IMR-90 (cell line): ENCODE results near the gene GABRB2. TPM values are rescaled to one million over a fixed set of nuclear protein-coding genes. Genes with fewer than 3 reads are reported as not detected.

Source experiments
- ATAC-seq: fragments of 200-7000 bp; cut with Tn5 transposase; 2 replicates; pipeline ENCODE4 v1.9.1; 2020; ENCODE audit warnings: low read depth, mild to moderate bottlenecking, moderate library complexity
- BruUV-seq: library from RNA; stranded (reverse); fragments of 400-500 nt; replicated peaks from 2 replicates; lab custom pipeline; 2021; lab: Mats Ljungman, UMichigan
- CTCF ChIA-PET: fragments of 300-600 bp; formaldehyde crosslinking; extraction: SDS; loops from one replicate; lab custom pipeline; 2021; ENCODE audit warnings: antibody characterized with exemption; lab: Yijun Ruan, JAX
- POLR2A ChIA-PET: fragments of 300-600 bp; sonication (Branson Sonifier 250); formaldehyde crosslinking; loops from one replicate; lab custom pipeline; 2022; ENCODE audit warnings: antibody characterized with exemption; ENCODE audit not compliant: unreplicated experiment; lab: Charles Lee
- DNase-seq: peaks from one replicate; pipeline ENCODE4 v3.0.0; 2013
- H2AFZ ChIP-seq: replicated peaks from 2 replicates; pipeline ENCODE3; 2013; ENCODE audit warnings: low read length, mild to moderate bottlenecking; ENCODE audit not compliant: poor library complexity
- H2AK5ac ChIP-seq: 2 replicates; pipeline ENCODE4 v1.6.1; 2013; ENCODE audit warnings: low read depth, low read length, inconsistent platforms
- H2AK9ac ChIP-seq: replicated peaks from 2 replicates; pipeline ENCODE3; 2013; ENCODE audit warnings: mild to moderate bottlenecking, low read depth, low read length, moderate library complexity; ENCODE audit not compliant: poor library complexity
- H2BK120ac ChIP-seq: 2 replicates; pipeline ENCODE4 v1.6.1; 2013; ENCODE audit warnings: low read depth, low read length, inconsistent platforms
- H2BK15ac ChIP-seq: 3 replicates; pipeline ENCODE4 v1.6.1; 2013; ENCODE audit warnings: low read depth, low read length, inconsistent platforms
- H2BK20ac ChIP-seq: 2 replicates; pipeline ENCODE4 v1.6.1; 2013; ENCODE audit warnings: low read depth, mild to moderate bottlenecking, inconsistent platforms, low read length, moderate library complexity
- H2BK5ac ChIP-seq: 2 replicates; pipeline ENCODE4 v1.6.1; 2013; ENCODE audit warnings: mild to moderate bottlenecking, low read depth, low read length, inconsistent platforms; ENCODE audit not compliant: poor library complexity, severe bottlenecking
- H3K14ac ChIP-seq: replicated peaks from 2 replicates; pipeline ENCODE4 v1.6.1; 2013; ENCODE audit warnings: low read depth, low read length, inconsistent platforms
- H3K18ac ChIP-seq: 2 replicates; pipeline ENCODE4 v1.6.1; 2013; ENCODE audit warnings: low read depth, low read length, control low read depth
- H3K23ac ChIP-seq: 2 replicates; pipeline ENCODE4 v1.6.1; 2013; ENCODE audit warnings: low read depth, low read length, inconsistent platforms
- H3K27ac ChIP-seq: 2 replicates; pipeline ENCODE4 v1.5.1; 2013; ENCODE audit warnings: mild to moderate bottlenecking, control low read depth, low read length; ENCODE audit not compliant: insufficient read depth
- H3K27me3 ChIP-seq: 2 replicates; pipeline ENCODE4 v1.6.1; 2013; ENCODE audit warnings: low read length; ENCODE audit not compliant: control insufficient read depth, insufficient read depth
- H3K36me3 ChIP-seq: 2 replicates; pipeline ENCODE4 v1.6.1; 2013; ENCODE audit warnings: low read length, mixed read lengths; ENCODE audit not compliant: control insufficient read depth, insufficient read depth
- H3K4ac ChIP-seq: 2 replicates; pipeline ENCODE4 v1.6.1; 2013; ENCODE audit warnings: low read depth, low read length, inconsistent platforms
- H3K4me1 ChIP-seq: 2 replicates; pipeline ENCODE4 v1.6.1; 2013; ENCODE audit warnings: low read length, mixed read lengths; ENCODE audit not compliant: control insufficient read depth, insufficient read depth
- H3K4me2 ChIP-seq: 2 replicates; pipeline ENCODE4 v1.6.1; 2013; ENCODE audit warnings: low read depth, mild to moderate bottlenecking, control low read depth, low read length, moderate library complexity
- H3K4me3 ChIP-seq: 2 replicates; pipeline ENCODE4 v1.5.1; 2013; ENCODE audit warnings: low read depth, mild to moderate bottlenecking, control low read depth, low read length, moderate library complexity; ENCODE audit not compliant: insufficient read depth
- H3K56ac ChIP-seq: 2 replicates; pipeline ENCODE4 v1.6.1; 2013; ENCODE audit warnings: low read length, inconsistent platforms; ENCODE audit not compliant: insufficient read depth; ENCODE audit errors: extremely low read depth
- H3K79me1 ChIP-seq, 2 experiments: 2 replicates each; pipeline ENCODE4 v1.6.1; 2013; ENCODE audit warnings: low read length in 2 of 2, inconsistent platforms in 1 of 2, low read depth in 1 of 2
- H3K9ac ChIP-seq: 2 replicates; pipeline ENCODE4 v1.6.1; 2013; ENCODE audit warnings: low read depth, low read length, control low read depth
- H3K9me1 ChIP-seq: 2 replicates; pipeline ENCODE4 v1.6.1; 2013; ENCODE audit warnings: low read length, inconsistent platforms; ENCODE audit not compliant: insufficient read depth
- H3K9me3 ChIP-seq: 2 replicates; pipeline ENCODE4 v1.6.1; 2013; ENCODE audit warnings: low read length; ENCODE audit not compliant: control insufficient read depth, insufficient read depth
- H4K20me1 ChIP-seq: 2 replicates; pipeline ENCODE4 v1.6.1; 2013; ENCODE audit warnings: low read length, inconsistent platforms; ENCODE audit not compliant: insufficient read depth
- H4K5ac ChIP-seq: 2 replicates; pipeline ENCODE4 v1.6.1; 2013; ENCODE audit warnings: mild to moderate bottlenecking, low read depth, low read length, control low read depth
- H4K8ac ChIP-seq, 2 experiments: 2 replicates each; pipeline ENCODE4 v1.6.1; 2013; ENCODE audit warnings: low read depth in 2 of 2, low read length in 2 of 2, control low read depth in 1 of 2, inconsistent platforms in 1 of 2
- H4K91ac ChIP-seq: 2 replicates; pipeline ENCODE4 v1.6.1; 2013; ENCODE audit warnings: low read depth, low read length, inconsistent platforms; ENCODE audit not compliant: insufficient read depth
- BHLHE40 ChIP-seq: fragments of 150-350 bp; IDR thresholded peaks from 2 replicates; pipeline ENCODE4 v1.6.1; 2016; ENCODE audit warnings: mild to moderate bottlenecking, low read depth, low read length
- CEBPB ChIP-seq: IDR thresholded peaks from 2 replicates; pipeline ENCODE4 v1.6.1; 2012; ENCODE audit warnings: low read depth, low read length, improper control_type of control experiment
- CHD1 ChIP-seq: IDR thresholded peaks from 2 replicates; pipeline ENCODE4 v1.6.1; 2012; ENCODE audit warnings: low read depth, low read length, improper control_type of control experiment
- FOS ChIP-seq: fragments of 150-350 bp; IDR thresholded peaks from 2 replicates; pipeline ENCODE4 v1.6.1; 2016; ENCODE audit warnings: low read depth, low read length
- MAFK ChIP-seq: IDR thresholded peaks from 2 replicates; pipeline ENCODE4 v1.6.1; 2012; ENCODE audit warnings: low read depth, low read length, improper control_type of control experiment
- MAZ ChIP-seq: IDR thresholded peaks from 2 replicates; pipeline ENCODE4 v1.6.1; 2012; ENCODE audit warnings: low read depth, mild to moderate bottlenecking, low read length, improper control_type of control experiment, moderate library complexity, borderline replicate concordance
- MXI1 ChIP-seq: IDR thresholded peaks from 2 replicates; pipeline ENCODE4 v1.6.1; 2012; ENCODE audit warnings: low read depth, mild to moderate bottlenecking, low read length, moderate library complexity, borderline replicate concordance
- NFE2L2 ChIP-seq: fragments of 150-350 bp; IDR thresholded peaks from 2 replicates; pipeline ENCODE4 v1.6.1; 2016; ENCODE audit warnings: low read depth, mild to moderate bottlenecking, low read length
- POLR2A ChIP-seq: IDR thresholded peaks from 2 replicates; pipeline ENCODE4 v1.6.1; 2012; ENCODE audit warnings: mild to moderate bottlenecking, low read depth, low read length
- RAD21 ChIP-seq: IDR thresholded peaks from 2 replicates; pipeline ENCODE4 v1.6.1; 2012; ENCODE audit warnings: low read length, improper control_type of control experiment
- RFX5 ChIP-seq: IDR thresholded peaks from 2 replicates; pipeline ENCODE4 v1.8.0; 2012; ENCODE audit warnings: low read depth, mild to moderate bottlenecking, low read length, moderate library complexity
- WGBS, 2 experiments: methylation state at CpG; one replicate each; pipeline versions ENCODE4 v1.1.5 to v1.1.7; 2013; ENCODE audit warnings: missing lambda C conversion rate in 2 of 2; ENCODE audit not compliant: insufficient read length in 1 of 2; ENCODE audit errors: extremely low coverage in 2 of 2; 5-methylcytosine and 5-hydroxymethylcytosine counted together
- dilution Hi-C: fragments of 300-500 bp; cut with HindIII; formaldehyde crosslinking; loops from one replicate; pipeline ENCODE4 v1.14.3; 2018; ENCODE audit warnings: low sequenced_read_pairs; ENCODE audit not compliant: unreplicated experiment
- in situ Hi-C: fragments of 300-500 bp; cut with MboI; formaldehyde crosslinking; loops from 3 replicates; pipeline ENCODE4 v1.14.3; 2019; ENCODE audit warnings: low sequenced_read_pairs, inconsistent platforms, mixed read lengths
- intact Hi-C: fragments of 100-400 bp; cut with micrococcal nuclease; formaldehyde crosslinking; loops from 2 replicates; pipeline ENCODE4 v1.10.0; 2022
- polyA plus RNA-seq, 3 experiments: library from polyadenylated mRNA; depleted of rRNA; stranded (reverse); fragments of >200 nt; gene quantifications; 2 replicates each; pipeline ENCODE4 v1.2.3, GENCODE V29; 2012; ENCODE audit warnings: low replicate concordance in 1 of 3
- total RNA-seq: library from RNA; depleted of rRNA; stranded (reverse); fragments of >200 nt; gene quantifications from 2 replicates; pipeline ENCODE4 v1.2.3, GENCODE V29; 2012
- TF ChIP-seq, protein P1 (sequence below): fragments of 150-350 bp; IDR thresholded peaks from 2 replicates; pipeline ENCODE4 v1.6.1; 2016; ENCODE audit warnings: low read depth, mild to moderate bottlenecking, low read length, moderate library complexity, borderline replicate concordance
- TF ChIP-seq, protein P2 (sequence below): fragments of 150-350 bp; IDR thresholded peaks from 2 replicates; pipeline ENCODE4 v1.6.1; 2017; ENCODE audit warnings: mild to moderate bottlenecking, antibody characterized with exemption, low read length, low read depth
- TF ChIP-seq, protein P3 (sequence below): conservative IDR thresholded peaks from 2 replicates; pipeline ENCODE4 v1.5.1; 2012; ENCODE audit warnings: mild to moderate bottlenecking, low read depth, low read length, improper control_type of control experiment

Gene GABRB2
- total and polyA plus RNA-seq, 2 of the 4 experiments (the other 2 are of a cell fraction): not detected

DNA sequence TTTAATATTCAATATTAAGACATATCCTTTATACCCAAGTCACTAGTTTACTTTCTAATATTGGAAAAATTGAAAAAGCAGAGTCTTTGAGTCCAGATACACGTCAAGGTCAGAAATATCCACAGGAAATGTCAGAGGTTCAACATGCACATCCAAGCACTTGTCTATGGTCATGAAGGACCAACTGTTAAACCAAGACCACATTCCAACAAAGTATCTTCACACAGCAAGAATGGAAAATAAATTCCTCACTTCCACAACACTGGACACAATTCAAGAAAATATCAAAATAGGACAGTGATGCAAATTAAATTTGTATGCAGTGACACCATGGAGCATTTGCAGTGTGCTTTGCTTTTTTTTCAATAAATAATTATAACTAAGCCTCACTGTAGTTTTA is 142.5 kb downstream of the GABRB2 start:
- Histone ChIP-seq H3K36me3 (no peaks in the 10 kb centered on the region), H2AK5ac (no peak overlapping the region), H4K8ac (no peak overlapping the region), H4K5ac (no peak overlapping the region), H3K79me1 (no peaks in the 10 kb centered on the region), H2AFZ (no peak overlapping the region), H3K4me2 (no peak overlapping the region), H3K9me3 (peaks cover 3% of the 10 kb centered on the region), H2BK20ac (no peak overlapping the region), H2BK120ac (no peak overlapping the region), H4K91ac (no peak overlapping the region), H4K20me1 (no peaks in the 10 kb centered on the region), H3K4me3 (no peak overlapping the region), H3K14ac (no peak overlapping the region), H3K4ac (no peak overlapping the region), H2AK9ac (no peak overlapping the region), H3K9me1 (no peaks in the 10 kb centered on the region), H3K4me1 (no peaks in the 10 kb centered on the region), H3K27ac (no peak overlapping the region), H3K23ac (no peak overlapping the region), H2BK15ac (no peak overlapping the region), H3K9ac (no peak overlapping the region), H3K27me3 (no peaks in the 10 kb centered on the region), H3K18ac (no peak overlapping the region), H2BK5ac (no peak overlapping the region), H3K56ac (no peak overlapping the region)
- ATAC-seq (no peak), DNase-seq (no peak)
- in situ Hi-C loops (no loop called here), dilution Hi-C loops (no loop called here), intact Hi-C loops (no loop called here)
- no TSS peak for BruUV-seq
- ChIA-PET POLR2A (no interaction called here), CTCF (no interaction called here)
- TF ChIP-seq RAD21 (no peak), MXI1 (no peak), NFE2L2 (no peak), BHLHE40 (no peak), CEBPB (no peak), POLR2A (no peak), CHD1 (no peak), RFX5 (no peak), FOS (no peak), MAFK (no peak), MAZ (no peak)
- TF ChIP-seq, protein P1, sequence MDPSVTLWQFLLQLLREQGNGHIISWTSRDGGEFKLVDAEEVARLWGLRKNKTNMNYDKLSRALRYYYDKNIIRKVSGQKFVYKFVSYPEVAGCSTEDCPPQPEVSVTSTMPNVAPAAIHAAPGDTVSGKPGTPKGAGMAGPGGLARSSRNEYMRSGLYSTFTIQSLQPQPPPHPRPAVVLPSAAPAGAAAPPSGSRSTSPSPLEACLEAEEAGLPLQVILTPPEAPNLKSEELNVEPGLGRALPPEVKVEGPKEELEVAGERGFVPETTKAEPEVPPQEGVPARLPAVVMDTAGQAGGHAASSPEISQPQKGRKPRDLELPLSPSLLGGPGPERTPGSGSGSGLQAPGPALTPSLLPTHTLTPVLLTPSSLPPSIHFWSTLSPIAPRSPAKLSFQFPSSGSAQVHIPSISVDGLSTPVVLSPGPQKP: no peak
- TF ChIP-seq, protein P2, sequence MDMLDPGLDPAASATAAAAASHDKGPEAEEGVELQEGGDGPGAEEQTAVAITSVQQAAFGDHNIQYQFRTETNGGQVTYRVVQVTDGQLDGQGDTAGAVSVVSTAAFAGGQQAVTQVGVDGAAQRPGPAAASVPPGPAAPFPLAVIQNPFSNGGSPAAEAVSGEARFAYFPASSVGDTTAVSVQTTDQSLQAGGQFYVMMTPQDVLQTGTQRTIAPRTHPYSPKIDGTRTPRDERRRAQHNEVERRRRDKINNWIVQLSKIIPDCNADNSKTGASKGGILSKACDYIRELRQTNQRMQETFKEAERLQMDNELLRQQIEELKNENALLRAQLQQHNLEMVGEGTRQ: no peak
- TF ChIP-seq, protein P3, sequence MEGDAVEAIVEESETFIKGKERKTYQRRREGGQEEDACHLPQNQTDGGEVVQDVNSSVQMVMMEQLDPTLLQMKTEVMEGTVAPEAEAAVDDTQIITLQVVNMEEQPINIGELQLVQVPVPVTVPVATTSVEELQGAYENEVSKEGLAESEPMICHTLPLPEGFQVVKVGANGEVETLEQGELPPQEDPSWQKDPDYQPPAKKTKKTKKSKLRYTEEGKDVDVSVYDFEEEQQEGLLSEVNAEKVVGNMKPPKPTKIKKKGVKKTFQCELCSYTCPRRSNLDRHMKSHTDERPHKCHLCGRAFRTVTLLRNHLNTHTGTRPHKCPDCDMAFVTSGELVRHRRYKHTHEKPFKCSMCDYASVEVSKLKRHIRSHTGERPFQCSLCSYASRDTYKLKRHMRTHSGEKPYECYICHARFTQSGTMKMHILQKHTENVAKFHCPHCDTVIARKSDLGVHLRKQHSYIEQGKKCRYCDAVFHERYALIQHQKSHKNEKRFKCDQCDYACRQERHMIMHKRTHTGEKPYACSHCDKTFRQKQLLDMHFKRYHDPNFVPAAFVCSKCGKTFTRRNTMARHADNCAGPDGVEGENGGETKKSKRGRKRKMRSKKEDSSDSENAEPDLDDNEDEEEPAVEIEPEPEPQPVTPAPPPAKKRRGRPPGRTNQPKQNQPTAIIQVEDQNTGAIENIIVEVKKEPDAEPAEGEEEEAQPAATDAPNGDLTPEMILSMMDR: no peak
- WGBS, 2 experiments: no CpG with 5 or more reads among the region's 1 CpG
